22Rv1 (cell line): ENCODE measurements around the gene LRRC7.

Source experiments
- ZFX ChIP-seq: fragments of 450-650 bp; IDR thresholded peaks from 2 replicates; pipeline ENCODE4 v1.6.1; 2017; ENCODE audit warnings: antibody characterized with exemption, borderline replicate concordance
- TF ChIP-seq, protein P1 (sequence below): fragments of 450-650 bp; IDR thresholded peaks from 2 replicates; pipeline ENCODE4 v1.5.1; 2017; ENCODE audit warnings: mild to moderate bottlenecking

DNA sequence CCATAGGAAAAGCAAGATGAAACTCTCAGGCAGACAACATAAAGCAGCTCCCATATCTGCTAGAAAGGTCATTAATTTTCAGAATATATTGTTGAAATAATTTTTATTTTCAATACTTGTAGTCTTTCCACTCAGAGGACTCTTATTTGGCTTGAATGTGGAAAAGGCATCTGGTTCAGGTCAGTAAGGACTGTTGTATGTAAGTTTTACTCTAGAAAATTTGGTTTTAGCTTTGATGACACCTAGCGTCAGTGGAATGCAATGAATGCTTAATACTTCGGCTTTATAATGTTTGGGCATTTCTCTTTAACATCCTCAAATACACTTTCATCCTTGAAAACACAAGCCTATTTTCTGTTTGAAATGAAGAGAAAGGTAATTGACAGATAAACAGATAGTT, 574.4 kb downstream of the LRRC7 start:
- TF ChIP-seq, protein P1, sequence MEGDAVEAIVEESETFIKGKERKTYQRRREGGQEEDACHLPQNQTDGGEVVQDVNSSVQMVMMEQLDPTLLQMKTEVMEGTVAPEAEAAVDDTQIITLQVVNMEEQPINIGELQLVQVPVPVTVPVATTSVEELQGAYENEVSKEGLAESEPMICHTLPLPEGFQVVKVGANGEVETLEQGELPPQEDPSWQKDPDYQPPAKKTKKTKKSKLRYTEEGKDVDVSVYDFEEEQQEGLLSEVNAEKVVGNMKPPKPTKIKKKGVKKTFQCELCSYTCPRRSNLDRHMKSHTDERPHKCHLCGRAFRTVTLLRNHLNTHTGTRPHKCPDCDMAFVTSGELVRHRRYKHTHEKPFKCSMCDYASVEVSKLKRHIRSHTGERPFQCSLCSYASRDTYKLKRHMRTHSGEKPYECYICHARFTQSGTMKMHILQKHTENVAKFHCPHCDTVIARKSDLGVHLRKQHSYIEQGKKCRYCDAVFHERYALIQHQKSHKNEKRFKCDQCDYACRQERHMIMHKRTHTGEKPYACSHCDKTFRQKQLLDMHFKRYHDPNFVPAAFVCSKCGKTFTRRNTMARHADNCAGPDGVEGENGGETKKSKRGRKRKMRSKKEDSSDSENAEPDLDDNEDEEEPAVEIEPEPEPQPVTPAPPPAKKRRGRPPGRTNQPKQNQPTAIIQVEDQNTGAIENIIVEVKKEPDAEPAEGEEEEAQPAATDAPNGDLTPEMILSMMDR, result no peak
- no peak for TF ChIP-seq ZFX
